Ishikawa (cell line): ENCODE data around the gene KLRF2.

Experiments used
- CEBPB ChIP-seq: IDR thresholded peaks from 2 replicates; pipeline ENCODE4 v1.6.1; 2012
- CREB1 ChIP-seq: IDR thresholded peaks from 2 replicates; pipeline ENCODE4 v1.6.1; 2012; ENCODE audit warnings: low read depth
- EGR1 ChIP-seq: IDR thresholded peaks from 2 replicates; pipeline ENCODE4 v1.6.1; 2012
- EP300 ChIP-seq: IDR thresholded peaks from 2 replicates; pipeline ENCODE4 v1.6.1; 2012; ENCODE audit warnings: borderline replicate concordance
- FOXM1 ChIP-seq: IDR thresholded peaks from 2 replicates; pipeline ENCODE4 v1.6.1; 2012; ENCODE audit warnings: low read depth, borderline replicate concordance
- MAX ChIP-seq: IDR thresholded peaks from 2 replicates; pipeline ENCODE4 v1.6.1; 2012
- NFIC ChIP-seq: IDR thresholded peaks from 2 replicates; pipeline ENCODE4 v1.6.1; 2012
- RAD21 ChIP-seq: IDR thresholded peaks from 2 replicates; pipeline ENCODE4 v1.6.1; 2012; ENCODE audit warnings: low read depth
- REST ChIP-seq: IDR thresholded peaks from 2 replicates; pipeline ENCODE4 v1.6.1; 2012; ENCODE audit warnings: low read depth, mild to moderate bottlenecking
- TAF1 ChIP-seq: IDR thresholded peaks from 2 replicates; pipeline ENCODE4 v1.6.1; 2012; ENCODE audit warnings: low read depth, mild to moderate bottlenecking
- TCF12 ChIP-seq: IDR thresholded peaks from 2 replicates; pipeline ENCODE4 v1.6.1; 2012; ENCODE audit warnings: low read depth
- TEAD4 ChIP-seq: IDR thresholded peaks from 2 replicates; pipeline ENCODE4 v1.6.1; 2012
- USF1 ChIP-seq: IDR thresholded peaks from 2 replicates; pipeline ENCODE4 v1.6.1; 2012
- YY1 ChIP-seq: IDR thresholded peaks from 2 replicates; pipeline ENCODE4 v1.6.1; 2012; ENCODE audit warnings: low read depth
- ZBTB7A ChIP-seq: IDR thresholded peaks from 2 replicates; pipeline ENCODE4 v1.6.1; 2012; ENCODE audit warnings: low read depth

Gene KLRF2

GRCh38 chr12:9900930-9901329 lies 19.6 kb downstream of the KLRF2 start:
- TF ChIP-seq EP300 = no peak
- no peak for TF ChIP-seq RAD21

- TF ChIP-seq CEBPB = no peak
Measured at GRCh38 chr12:9902539-9903228, 21.4 kb downstream of the KLRF2 start.

GRCh38 chr12:9906873-9907272 lies 25.6 kb downstream of the KLRF2 start:
- TF ChIP-seq FOXM1 = no peak
- TF ChIP-seq EGR1 = no peak
- no peak for TF ChIP-seq REST
- TF ChIP-seq RAD21 = no peak
- TF ChIP-seq TEAD4 = no peak

GRCh38 chr12:9907769-9908168 lies 26.5 kb downstream of the KLRF2 start:
- no peak for TF ChIP-seq USF1
- no peak for TF ChIP-seq REST
- TF ChIP-seq TCF12 = no peak
- no peak for TF ChIP-seq EP300
- TF ChIP-seq RAD21 = no peak
- no peak for TF ChIP-seq CREB1
- TF ChIP-seq NFIC = no peak
- no peak for TF ChIP-seq TEAD4
- TF ChIP-seq TAF1 = no peak
- TF ChIP-seq FOXM1 = no peak
- TF ChIP-seq MAX = no peak
- no peak for TF ChIP-seq YY1
- TF ChIP-seq EGR1 = no peak
- no peak for TF ChIP-seq ZBTB7A
- TF ChIP-seq CEBPB = no peak

- TF ChIP-seq TEAD4 (no peak), USF1 (no peak), RAD21 (no peak), EP300 (no peak), TCF12 (no peak), FOXM1 (no peak), EGR1 (no peak), MAX (no peak), ZBTB7A (no peak), TAF1 (no peak), CEBPB (no peak), YY1 (no peak), REST (no peak), NFIC (no peak), CREB1 (no peak)
Measured at GRCh38 chr12:9908350-9908749, 27.1 kb downstream of the KLRF2 start.
